ENCODE results near the gene FREM1.

Gene FREM1

GRCh38 chr9:14868772-14869583 lies 41.2 kb downstream of the FREM1 start:
- no peak for FAIRE-seq

DNA sequence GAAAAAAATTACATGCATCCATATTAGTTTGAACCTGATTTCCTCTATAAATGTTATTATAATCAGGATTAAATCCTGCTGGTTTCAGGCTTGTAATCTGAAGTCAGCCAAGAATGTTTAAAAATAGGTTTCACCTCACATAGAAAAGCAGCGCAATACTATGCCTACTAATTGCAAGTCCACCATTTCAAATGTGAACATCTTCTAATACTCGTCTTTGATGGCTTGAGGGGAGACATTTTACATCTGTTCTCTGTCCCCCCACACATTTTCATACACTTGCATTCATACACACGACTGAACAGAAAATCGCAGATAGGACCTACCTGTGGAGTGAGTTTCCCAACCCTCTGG lies 41.8 kb downstream of the FREM1 start:
- FAIRE-seq = no peak

DNA sequence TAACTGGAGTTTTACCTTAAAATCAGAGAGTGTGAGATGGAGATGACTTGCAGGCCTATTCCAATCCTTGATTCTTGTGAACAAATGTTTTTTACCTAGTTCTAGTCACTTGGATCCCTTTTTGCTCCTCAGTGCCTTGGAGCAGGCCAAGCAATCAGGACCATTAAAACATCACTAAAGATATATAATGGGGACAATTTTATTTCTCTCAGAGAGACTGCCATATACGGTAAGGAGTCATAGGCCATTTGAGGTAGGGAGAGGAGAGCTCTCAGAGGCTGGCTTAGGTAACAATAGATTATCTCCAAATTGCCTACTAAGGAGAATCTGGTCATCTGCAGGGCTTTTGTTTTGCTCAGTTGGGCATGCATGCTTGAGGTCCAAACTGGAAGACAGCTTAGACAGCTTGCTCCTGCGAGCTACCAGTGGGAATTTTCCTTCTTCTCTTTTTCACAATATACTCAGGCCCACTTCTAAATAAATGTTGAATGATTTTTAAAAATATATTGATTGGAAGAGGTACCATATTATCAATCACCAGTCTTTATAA lies 44.0 kb downstream of the FREM1 start:
- no peak for FAIRE-seq

DNA sequence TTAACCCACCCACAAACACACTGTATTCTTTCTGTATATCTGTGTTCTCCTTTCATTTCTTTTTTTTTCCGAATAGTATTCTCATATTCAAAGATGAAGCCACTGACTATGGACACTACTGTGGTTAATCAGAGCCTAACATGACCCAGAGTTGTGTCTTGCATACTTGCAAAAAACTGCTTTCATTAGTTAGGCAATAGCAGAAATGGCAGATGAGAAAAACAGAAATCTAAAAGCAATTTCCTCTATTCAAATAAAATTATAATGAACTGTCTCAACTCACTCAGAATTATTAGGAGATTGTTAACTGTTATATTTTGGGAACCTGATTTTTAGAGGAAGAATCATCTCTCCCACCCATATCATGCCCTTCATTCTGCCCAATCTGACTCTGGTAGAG lies 45.9 kb downstream of the FREM1 start:
- FAIRE-seq = no peak

- FAIRE-seq = no peak
Observed at GRCh38 chr9:14863402-14863801, 46.8 kb downstream of the FREM1 start.

DNA sequence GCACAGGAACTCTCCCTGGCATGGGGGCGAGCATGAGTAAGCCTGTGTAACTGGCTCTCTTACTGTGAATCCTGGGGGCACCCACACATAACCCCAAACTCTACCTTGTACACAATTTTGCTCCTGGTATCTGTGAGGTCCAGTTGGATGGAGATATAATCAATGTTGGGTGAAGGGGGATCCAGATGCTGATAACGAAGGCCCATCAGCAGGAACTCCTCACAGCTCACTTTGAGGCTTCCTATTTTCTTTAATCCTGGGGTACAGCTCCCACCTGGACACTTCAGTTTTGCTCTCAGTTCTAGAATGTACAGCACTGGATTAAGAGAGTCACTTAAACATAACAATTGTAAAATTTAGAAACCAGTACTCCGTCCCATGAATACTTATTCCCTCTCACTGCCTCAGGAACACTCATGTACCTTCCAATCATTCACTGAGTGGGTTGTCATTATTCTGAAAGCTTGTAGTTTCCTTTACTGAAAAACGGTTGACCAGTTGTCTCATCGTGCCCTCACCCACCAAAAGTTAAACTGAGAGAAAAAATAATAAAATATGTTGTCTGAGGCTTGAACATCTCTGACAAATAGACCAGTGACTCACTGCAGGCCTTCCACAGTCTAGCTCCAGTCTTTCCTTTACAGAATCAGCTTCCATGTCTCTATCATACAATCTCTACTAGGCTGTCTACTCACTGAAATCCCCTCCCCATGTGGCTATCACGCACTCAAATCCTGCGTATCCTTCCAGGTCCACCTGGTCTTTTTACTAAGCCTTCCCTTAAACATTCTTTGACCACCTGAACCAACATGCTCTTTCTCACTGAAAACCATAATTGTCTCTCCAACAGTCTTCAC lies 52.6 kb downstream of the FREM1 start:
- no peak for FAIRE-seq

- no peak for FAIRE-seq
Observed at GRCh38 chr9:14849851-14850250, 60.4 kb downstream of the FREM1 start.

DNA sequence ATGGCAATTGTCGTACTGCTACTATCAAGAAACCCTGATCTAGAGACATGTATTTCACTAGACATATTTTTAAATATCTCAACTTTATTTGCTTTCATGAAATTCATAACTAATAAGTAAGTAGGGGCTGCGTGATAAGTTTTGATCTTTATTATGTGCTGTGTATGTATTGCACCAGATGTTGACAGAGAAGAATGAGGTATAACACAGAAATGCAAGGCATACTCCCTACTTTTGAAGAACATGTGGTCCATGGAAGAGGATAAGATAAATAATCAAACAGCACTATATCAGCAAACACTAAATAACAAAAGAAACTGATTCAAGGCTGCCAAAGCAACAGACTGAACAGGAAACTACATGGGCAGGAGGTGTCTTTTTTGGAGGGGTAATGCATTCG lies 60.9 kb downstream of the FREM1 start:
- no peak for FAIRE-seq

GRCh38 chr9:14846871-14847311 lies 63.3 kb downstream of the FREM1 start:
- FAIRE-seq = no peak

DNA sequence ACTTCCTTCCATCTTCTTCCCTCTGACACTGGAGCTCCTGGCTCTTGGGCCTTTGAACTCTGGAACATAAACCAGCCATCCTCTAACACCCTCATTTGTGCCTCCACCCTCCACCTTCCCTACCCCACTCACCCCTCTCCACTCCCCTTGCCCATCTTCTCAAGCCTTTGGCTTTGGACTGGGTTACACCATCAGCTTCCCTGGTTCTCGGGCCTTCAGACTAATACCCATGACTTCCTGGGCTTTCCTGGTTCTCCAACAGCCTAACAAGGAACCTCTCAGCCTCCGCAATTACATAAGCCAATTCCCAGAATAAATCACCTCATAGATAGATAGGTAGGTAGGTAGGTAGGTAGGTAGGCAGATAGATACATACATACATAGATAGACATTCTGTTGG lies 67.1 kb downstream of the FREM1 start:
- no peak for FAIRE-seq

GRCh38 chr9:14842269-14842668 lies 68.0 kb downstream of the FREM1 start:
- FAIRE-seq = no peak

GRCh38 chr9:14838701-14839100 lies 71.5 kb downstream of the FREM1 start:
- FAIRE-seq = no peak

DNA sequence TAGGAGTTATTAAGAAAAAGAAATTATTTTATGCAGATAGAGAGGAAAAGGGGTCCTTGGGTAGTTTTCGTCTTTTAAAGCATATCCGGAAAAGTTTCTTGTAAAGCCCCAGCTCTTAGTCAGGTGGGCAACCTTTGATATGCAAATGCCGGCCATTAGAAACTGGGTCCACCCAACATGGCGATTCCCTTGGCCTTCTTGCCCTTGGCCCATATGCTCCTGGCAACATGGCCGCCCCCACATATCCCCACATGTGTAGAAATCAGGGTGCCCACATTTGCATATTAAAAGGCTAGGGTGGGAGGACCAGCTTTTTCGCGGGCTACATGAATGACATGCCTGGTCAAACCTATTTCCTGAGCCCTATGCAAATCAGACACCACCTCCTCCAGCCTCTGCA lies 73.3 kb downstream of the FREM1 start:
- FAIRE-seq = no peak

- FAIRE-seq = no peak
Observed at GRCh38 chr9:14831661-14832060, 78.6 kb downstream of the FREM1 start.

GRCh38 chr9:14831074-14831473 lies 79.2 kb downstream of the FREM1 start:
- no peak for FAIRE-seq

- FAIRE-seq = no peak
Observed at GRCh38 chr9:14830057-14830456, 80.2 kb downstream of the FREM1 start.

- no peak for FAIRE-seq
Observed at GRCh38 chr9:14829204-14829603, 81.0 kb downstream of the FREM1 start.

DNA sequence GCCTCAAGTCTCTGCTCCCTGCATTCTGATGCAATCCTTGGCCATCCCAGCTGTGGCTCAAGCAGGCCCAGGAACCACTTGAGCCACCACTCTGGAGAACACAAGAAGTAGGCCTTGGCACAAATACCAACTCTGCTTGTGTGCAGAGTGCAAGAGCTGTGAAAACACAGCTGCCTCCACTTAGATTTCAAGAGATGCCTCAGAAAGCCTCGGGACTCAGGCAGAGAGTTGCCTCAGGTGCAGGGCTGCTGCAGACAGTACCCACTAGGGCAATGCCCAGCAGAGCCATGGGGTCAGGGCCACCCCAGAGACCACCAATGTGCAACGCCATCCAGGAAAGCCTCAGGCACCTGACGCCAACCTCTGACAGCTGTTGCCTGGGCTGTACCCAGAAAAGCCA lies 82.4 kb downstream of the FREM1 start:
- FAIRE-seq = no peak

DNA sequence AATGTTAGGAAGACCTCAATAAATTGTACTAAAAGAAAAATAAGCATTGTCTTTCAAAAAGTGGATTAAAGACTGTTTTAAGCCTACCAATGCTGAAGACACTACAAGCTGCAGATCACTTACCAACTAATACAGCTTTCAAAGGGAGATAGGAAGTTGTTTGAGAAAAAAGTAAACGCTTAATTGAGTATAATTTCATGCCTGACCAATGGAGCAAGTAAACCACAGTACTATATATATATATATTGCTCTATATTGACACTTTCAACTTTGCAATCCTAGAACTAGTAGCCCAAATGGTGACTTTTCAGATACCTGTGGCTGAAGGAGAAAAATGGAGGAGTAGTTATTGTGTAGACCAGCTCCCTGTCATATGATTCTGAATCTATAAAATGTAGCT lies 85.7 kb downstream of the FREM1 start:
- FAIRE-seq = no peak

- no peak for FAIRE-seq
Observed at GRCh38 chr9:14823800-14824199, 86.4 kb downstream of the FREM1 start.

DNA sequence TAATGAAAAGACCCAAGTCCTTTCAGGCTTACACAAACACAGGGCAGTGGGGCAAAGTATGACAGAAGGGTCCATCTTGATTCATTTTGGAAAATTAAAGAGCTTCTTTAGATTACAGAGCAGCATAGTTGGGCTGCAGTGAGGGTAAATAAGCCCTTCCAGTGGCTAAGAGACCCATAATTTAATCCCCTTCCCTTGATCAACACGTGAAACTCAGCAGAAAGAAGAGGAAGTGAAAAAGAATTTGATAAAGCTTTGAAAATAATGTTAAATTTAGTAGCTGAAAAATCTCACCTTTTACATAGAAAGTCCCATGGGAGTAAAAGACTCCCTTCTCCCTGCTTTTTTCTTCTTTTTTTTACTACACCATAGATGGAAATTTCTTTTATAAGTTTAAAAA lies 87.6 kb downstream of the FREM1 start:
- no peak for FAIRE-seq

DNA sequence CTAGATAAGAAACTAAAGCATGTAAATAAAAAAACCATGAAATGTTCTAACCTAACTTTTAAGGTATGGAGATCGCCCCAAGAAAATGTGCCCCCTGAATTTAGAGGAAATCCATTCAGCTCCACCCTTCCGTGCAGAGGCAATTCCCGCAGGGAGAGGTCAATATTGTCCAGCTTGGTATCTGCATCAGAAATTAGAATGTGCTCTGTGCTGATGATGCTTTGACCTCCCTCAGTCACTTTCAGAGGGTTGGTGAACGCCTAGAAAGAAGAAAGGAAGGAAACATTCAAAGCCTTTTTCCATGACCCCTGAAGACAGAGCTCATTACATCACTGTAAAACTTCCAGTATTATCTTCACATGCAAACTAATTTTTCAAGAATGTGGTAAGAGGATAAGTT lies 91.0 kb downstream of the FREM1 start:
- FAIRE-seq = no peak

DNA sequence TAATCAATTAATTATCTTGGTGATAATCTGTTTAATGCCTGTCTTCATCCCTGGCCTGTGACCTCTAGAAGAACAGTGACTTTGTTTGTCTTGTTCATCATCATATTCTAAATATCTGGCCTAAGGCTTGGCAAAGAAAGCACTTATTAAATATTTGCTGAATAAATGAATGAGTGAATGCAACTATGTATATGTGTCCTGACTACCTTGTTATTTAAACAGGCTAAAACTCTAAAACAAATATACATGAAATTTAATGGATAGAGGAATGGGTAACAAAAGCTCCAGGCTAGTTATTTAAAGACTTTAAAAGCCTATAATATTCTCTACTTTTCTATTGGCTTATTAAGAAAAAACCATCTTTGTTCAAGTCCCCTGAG lies 96.0 kb downstream of the FREM1 start:
- FAIRE-seq = no peak

Measured in islet of Langerhans (tissue), 1 donor.